HG03439 (cell line): ENCODE data around the gene ENPEP.
A peak's percentile ranks its signal among the peaks of the same experiment; 100 is the strongest.
"Not testable (repeated sequence)": the region's sequence is repeated elsewhere in the genome, so short reads cannot be mapped to it uniquely, and the experiment has no call there.

Experiments
- ATAC-seq: cut with Tn5 transposase; IDR thresholded peaks from one replicate; pipeline ENCODE4 v1.9.1; 2021; ENCODE audit warnings: mild to moderate bottlenecking, moderate library complexity; ENCODE audit not compliant: unreplicated experiment

ENPEP gene

GRCh38 chr4:110475881-110476818 lies at the start of gene ENPEP:
TSS of gene ENPEP (plus strand) at chr4:110476155. CDS start at chr4:110476415, 260 bp downstream.
- no peak for ATAC-seq

- not testable (repeated sequence) for ATAC-seq
Measured at GRCh38 chr4:110431805-110432204, 44.1 kb upstream of the ENPEP start.

- ATAC-seq: not testable (repeated sequence)
Measured at GRCh38 chr4:110437292-110437691, 38.7 kb upstream of the ENPEP start.

GRCh38 chr4:110439209-110439608 lies 36.7 kb upstream of the ENPEP start:
- not testable (repeated sequence) for ATAC-seq

GRCh38 chr4:110442309-110442708 lies 33.6 kb upstream of the ENPEP start:
- no peak for ATAC-seq

DNA sequence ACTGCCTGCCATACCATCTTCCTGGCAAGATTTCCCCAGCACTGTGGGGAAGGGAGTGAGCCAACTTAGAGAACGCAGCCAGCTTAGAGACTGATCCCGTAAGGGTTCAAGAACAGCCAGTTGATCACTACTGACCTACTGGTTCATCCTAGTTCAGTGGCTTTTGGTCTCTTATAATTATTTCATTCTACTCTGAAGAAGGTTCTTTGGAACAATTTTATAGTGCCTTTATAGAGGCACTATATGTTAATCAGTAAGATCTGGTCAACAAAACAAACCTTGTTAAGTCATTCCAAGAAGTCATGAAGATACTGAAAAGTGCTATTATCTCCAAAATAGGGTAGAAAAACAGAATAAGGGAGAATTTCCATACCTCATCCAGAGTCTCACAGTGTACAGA lies 33.2 kb upstream of the ENPEP start:
- no peak for ATAC-seq

- ATAC-seq: no peak
Measured at GRCh38 chr4:110449947-110450346, 26.0 kb upstream of the ENPEP start.

DNA sequence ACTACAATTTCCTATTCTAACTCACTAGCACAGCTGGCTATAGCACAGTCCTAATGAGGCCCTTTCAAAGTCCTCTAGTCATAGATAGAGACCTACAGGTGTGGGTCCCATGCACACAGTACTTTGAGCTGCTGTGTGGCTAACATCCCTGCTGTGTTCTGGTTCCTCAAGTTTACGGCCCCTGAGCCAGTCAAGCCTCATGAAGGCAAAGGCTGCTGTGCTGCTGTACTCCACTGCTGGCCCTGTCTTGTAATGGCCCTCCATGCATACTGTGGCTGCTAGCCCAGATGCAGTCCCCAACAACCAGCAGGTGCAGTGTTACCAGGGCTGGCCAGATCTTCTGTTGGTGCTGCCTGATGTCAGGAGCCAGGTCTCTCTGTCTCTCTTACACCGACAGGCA lies 23.4 kb upstream of the ENPEP start:
- no peak for ATAC-seq

DNA sequence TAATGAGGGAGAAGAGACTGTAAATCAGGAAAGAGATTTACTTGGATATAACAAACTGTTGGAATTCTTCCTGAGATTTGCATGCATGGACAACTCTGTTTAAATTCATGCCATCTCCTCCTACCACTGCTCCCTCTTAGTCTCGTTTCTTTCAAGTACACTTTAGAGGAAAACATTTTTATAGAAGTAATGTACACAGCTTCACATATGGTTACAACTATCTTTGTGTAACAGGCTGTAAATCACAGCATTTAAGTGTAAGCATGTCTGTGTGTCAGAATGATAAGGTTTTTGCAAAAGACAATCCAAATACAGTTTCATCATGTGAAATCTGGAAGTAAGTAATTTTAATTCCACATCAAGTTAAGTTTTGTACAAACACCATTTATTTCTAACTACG lies 21.5 kb upstream of the ENPEP start:
- ATAC-seq: no peak

DNA sequence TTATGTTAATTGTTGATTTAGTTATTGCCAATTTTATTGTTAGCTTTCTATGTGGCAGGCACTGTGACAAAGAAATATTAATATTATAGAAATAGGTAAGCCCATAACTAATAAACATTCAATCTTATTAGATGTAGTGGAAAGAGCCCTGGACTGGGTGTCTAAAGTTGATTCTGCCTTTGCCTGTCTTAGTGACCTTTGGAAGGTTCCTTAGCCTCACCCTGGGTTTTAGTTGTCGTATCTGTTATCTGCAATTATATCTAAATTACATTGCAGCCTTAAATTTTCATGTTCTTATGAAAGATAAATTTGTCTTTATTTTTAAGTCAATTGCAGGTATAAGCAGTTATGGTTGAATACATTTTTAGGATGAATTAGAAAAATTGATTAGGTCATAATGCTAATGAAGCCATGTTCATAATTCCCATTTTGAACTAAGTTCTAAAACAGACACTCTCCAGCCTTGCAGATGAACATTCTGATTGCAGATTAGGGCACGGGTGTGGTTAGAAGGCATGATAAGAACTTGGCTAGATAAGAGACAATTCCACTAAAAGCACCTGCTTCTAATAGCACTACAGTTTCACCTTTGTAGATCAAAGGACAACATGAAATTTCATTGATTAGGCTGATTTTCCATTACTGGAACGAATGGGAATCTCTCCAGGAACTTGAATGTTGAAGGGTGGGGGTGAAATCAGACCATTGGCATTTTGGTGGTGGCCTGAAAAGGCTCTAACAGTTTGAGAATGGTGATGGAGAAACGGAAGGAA lies 17.3 kb upstream of the ENPEP start:
- ATAC-seq: no peak

- no peak for ATAC-seq
Measured at GRCh38 chr4:110460074-110460746, 15.7 kb upstream of the ENPEP start.

GRCh38 chr4:110467400-110467799 lies 8.6 kb upstream of the ENPEP start:
- ATAC-seq: no peak

GRCh38 chr4:110472583-110473329 lies 3.2 kb upstream of the ENPEP start:
- no peak for ATAC-seq

GRCh38 chr4:110474481-110474880 lies 1.5 kb upstream of the ENPEP start:
- no peak for ATAC-seq

DNA sequence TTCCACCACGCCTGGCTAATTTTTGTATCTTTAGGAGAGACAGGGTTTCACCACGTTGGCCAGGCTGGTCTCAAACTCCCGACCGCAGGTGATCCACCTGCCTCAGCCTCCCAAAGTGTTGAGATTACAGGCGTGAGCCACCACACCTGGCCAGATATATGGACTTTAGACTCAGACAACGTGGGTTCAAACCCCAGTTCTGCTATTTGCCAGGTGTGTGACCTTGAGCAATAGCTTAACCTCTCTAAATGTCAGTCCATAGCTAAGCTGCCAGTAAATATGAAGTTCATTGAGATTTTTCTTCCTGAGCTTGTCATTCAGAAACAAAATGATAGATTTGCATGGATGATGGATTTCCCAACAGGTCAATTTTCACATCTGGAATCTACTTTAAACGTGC lies 875 bp upstream of the ENPEP start:
- not testable (repeated sequence) for ATAC-seq

GRCh38 chr4:110477836-110478235 lies 1.9 kb downstream of the ENPEP start:
- ATAC-seq: no peak

GRCh38 chr4:110480031-110480549 lies 4.1 kb downstream of the ENPEP start:
- no peak for ATAC-seq

DNA sequence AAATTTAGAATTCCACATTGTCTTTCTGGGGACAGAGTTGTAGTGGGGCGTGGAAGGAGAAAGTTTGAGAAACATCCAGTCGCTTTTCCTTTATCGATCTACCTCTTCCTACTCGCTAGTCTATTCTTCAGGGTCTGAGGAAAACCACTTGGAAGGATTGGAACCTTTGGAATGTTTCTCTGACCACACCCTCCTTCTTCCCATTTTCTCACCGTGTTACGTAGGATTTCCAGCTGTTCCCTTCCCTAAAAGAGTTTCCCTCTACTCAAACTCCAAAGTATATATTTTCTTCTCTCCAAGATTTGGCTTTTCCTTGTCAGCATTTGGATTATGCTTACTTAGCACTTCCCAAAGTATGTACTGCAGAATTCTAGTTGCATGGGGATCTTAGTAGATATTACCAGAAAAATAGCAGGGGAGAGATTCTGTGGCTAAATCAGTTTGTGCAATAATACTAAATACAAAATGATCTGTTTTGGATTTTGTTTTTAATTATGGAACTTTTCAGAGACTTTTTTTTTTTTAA lies 4.9 kb downstream of the ENPEP start:
- ATAC-seq: no peak

- ATAC-seq: no peak
Measured at GRCh38 chr4:110483516-110483915, 7.6 kb downstream of the ENPEP start.

GRCh38 chr4:110484029-110484428 lies 8.1 kb downstream of the ENPEP start:
- peak; percentile 99 for ATAC-seq
